GM21786 (cell line): ENCODE measurements around the gene DNAI1.

ENCODE experiments used
- ATAC-seq: cut with Tn5 transposase; IDR thresholded peaks from one replicate; pipeline ENCODE4 v1.9.1; 2021; ENCODE audit not compliant: unreplicated experiment

Gene DNAI1

DNA sequence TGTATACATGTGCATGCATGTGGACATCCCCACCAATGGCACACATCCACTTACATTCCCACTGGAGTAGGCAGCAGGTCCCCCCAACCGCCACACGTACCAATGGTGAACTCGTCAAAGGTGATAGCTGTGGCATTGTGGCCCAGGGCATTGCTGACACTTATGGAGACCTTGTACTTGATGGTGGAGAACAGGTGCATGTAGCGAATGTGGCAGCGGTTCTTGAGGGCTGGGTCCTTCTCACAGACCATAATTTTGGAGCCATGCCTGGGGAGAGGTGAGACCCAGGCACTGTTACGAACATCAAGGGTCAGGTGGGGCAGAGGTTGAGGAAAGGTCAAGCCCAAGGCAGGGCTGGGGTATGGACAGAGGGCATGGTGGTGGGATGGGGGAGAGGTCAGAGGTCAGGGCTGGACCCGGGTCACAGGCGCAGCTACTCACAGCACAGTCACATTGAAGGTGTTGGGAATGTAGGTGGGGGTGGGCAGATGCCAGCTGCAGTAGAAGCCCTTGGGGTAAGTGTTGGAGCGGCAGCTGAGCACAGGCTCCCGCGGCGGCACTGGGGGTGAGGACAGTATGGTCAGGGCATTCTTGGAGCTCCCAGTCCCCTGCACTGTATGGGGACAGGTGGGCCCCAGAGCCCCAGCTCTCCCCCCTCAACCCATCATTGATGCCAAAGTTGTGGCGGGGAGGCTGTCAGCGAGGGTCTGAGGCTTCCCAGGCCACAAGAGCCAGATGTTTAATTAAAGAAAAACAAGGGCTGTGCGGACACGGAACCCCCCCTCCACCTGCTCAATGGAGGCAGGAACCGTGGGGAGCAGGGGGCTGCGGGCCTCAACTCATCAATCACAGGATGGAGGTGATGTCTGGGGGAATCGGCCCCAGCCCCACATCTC, 99.1 kb downstream of the DNAI1 start:
- no peak for ATAC-seq

DNA sequence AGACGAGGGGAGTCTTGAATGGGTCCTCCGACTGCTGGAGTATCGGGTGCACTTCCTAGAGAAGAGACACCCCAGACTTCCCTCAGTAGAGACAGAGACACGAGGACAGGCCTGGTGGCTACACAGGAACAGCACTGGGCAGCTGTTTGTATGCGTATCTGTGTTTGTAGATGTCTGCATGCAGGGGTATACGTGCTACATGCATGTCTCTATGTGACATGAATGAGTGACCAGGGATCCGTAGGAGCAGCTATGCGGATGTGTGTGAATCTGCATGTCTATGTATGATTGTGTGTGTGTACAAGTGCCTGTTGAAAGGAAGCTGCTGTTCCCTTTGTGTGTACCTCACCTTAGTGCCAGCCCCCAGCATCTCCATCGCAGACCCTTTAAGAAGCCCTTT, 99.8 kb downstream of the DNAI1 start:
- ATAC-seq, result no peak

DNA sequence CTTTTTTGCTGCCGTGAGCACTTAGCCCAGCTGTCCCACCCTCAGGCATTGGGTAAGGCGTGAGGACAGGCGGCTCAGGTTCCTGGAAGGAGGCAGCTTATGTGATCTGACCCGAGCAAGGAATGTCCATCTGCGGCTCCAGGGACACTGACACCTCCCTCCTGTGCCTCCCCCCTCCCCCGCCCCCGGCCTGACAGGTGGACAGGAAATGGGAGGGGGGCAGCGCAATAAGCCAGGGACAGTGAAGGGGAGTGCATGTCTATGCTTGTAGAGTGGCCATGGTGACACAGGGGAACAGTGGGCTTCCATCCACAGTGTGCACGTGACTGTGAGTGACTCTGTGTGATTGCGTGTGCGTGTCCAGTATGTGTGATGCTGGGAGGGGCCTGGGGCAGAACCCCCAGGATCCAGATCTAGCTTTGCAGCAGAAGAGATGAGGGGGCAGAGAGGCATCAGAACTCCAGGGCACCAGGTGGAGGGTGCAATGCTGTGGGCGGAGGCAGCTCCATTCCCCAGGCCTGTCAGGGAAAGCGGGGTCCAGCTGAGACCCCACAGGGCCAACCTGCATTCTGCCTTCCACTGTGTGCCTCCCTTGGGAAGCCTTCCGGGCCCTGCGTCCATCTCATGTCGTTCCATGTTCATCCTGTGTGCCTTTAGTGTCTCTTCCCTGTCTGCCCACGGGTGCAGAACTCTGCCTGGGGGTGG, 100.5 kb downstream of the DNAI1 start:
- ATAC-seq, result no peak

DNA sequence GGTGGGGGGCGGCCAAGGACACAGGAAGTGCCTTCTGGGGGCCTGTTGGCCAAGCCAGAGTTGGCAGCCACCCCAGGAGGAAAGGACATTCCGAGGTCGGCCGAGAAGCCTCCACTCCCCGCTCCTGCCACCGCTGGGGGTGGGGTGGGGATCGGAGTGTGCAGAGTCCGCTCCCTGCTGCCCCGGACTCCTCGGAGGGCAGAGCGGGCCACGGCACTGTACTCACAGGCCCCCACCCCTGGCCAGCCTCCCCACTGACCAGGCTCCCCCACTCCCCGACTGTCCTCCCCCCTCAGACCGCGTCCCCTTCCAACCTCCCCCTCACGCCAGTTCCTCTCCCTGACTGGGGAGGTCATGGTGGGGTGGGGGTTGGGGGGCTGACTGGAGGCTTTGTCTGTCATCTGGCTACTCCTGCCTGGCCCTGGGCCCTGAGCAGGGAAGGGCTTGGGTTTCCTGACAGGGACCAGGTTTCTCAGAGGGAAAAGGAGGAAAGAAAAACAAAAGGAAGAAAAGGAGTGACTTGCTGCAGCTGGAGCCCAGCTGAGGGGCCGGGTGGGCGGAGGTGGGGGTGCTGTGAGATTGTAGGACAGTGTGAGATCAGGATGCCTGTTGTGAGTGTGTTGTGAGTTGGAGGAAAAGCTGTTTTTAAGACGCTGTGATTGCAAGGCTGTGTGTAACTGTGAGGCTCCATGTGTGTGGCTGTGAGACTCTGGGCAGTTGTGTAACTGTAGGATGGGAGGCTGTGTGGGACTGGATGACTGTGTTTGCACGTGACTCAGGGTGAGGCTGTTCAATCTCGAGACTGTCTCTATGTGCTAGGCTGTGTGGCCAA, 101.2 kb downstream of the DNAI1 start:
- no peak for ATAC-seq

DNA sequence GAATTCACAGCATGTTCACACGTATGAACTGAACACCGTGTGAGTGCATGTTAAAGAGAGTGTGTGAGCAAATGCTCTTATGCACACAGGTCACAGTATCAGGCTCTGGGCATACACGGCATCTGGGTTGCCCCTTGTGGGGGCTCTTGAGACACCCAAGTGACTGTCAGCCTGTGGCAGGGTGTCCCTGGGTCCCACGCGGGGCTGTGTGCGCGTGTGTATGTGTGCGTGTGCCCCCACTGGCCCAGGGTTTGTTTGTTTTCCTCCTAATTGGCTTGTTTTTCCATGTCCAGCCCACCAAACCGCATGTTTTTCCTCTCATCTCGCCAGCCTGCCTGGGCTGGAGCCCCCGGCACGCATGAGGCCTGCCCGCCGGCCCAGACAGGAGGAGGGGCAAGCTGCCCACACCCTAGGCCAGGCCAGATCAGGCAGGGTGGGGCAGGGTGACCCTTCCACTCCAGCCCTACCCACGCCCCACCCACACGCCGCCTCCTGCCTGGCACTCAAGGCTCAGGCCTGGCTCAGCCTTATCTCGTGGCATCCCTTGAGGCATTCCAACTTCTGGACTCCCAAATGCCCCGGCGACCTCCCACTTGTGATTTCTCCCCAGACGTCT, 102.1 kb downstream of the DNAI1 start:
- no peak for ATAC-seq

DNA sequence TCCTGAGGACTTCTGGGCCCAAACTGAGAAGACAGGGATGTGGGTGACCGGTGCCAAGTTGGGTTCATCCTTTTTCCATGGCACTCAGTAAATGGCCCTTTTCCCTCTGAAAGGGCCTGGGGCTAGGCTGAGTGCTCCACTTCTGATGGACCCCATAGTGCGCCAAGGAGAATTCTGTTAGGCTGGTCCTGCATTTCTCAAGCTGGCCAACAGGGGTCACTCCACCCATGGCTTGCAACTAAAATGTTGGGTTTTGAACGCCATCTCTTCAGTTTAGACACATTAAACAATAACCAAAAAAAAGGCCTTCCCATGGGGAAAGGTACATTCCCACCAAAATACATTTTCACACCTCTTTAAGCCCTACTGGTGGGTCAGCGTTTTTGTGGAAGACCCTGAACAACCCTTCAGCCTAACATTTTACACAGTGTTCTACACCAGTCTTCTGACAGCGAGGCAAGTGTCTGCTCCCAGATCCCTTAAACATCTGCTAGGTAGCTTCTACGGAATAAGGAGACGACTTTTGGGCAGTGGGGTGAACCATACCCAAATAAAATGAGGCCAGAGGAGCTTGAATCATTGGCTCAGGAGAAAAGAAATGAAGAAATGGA, 103.6 kb downstream of the DNAI1 start:
- ATAC-seq, result no peak

DNA sequence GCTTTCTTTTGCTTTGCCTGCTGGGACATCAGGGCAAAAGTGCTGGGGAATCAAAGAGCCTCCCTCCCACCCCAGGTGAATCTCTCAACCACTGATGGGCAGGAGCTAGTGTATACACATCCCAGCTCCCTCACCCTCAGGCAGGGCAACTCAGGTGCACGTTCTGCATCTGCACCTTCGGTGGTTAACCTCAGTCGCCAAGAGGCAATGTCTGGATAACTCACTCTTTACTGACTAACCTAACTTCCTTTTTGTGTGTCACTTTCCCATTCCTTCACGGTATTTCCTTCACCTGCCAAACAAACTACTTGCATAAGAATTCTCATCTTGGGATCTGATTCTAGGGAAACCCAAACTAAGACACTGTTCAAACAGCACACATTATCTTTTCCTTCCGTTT, 104.7 kb downstream of the DNAI1 start:
- no peak for ATAC-seq

DNA sequence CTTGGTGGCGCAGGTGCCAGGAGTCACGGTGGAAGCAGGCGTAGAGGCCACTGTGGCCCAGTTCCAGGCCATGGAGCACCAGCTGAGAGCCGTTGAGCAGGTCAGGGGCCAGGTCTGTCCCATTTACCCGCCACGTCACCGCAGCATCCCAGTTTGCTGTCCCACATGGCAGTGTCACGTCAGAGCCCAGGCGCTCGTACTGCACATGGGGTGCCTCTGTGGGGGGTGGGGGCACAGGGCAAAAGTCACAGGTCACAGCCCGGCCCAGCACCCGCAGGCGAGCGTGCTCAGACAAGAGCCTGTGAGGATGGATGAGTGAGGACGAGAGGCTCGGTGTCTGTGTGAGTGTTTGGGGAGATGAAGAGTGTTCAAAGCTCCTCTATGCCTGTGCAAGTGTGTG, 106.0 kb downstream of the DNAI1 start:
- ATAC-seq, result no peak

DNA sequence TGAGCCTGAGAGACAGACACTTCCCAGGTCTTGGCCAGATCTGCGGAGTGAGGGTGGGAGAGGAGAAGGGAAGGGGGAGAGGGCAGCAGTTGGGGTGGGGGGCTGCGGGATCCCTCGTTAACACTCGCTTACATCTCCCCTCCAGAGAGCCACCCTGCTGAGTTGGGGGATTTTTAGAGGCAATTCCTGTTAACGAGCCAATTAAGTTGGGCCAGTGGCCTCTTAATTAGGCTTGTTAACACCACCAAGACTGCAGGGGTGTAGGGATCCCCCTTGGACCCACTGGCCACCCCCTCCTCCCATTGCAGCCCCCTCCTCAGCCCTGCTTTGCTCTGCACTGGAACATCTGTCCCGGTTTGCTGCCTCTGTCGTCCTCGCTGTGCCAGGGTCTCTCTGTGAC, 107.3 kb downstream of the DNAI1 start:
- ATAC-seq, result no peak

DNA sequence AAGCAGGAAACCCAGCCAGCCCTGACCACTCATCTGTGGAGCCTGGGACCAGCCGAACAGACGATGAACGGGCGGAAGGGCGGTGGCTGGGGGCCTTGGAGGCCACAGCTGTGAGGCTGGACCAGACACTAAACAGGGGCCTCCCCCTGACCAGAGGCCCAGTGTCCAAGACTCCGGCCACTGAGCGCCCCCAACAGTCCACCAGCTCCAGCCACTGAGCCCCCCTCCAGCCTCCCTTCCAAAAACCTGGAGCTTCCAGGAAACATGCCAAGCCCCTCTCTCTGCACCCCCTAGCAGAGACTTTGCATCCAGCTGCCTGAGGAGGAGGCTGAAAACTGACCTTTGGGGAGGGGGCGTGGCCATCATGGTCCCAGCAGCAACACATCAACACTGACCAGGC, 107.7 kb downstream of the DNAI1 start:
- ATAC-seq, result no peak

DNA sequence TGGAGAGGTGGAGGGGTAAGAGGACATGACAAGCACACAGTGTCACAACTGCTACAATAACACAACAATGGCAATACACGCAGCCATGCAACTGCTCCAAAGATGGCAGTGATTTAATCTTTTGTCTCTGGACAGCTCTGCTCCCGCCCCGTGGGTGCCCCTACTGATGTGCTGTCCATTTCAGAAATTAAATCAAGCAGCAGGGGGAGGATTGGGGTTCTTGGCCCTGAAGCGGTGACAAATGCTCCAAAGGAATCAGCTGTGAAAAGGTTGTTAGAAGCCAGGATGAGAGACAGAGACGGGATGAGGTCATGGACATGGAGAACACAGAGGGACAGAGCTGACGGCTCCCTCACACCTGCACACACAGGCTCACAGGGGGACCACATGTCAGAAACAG, 108.4 kb downstream of the DNAI1 start:
- no peak for ATAC-seq

DNA sequence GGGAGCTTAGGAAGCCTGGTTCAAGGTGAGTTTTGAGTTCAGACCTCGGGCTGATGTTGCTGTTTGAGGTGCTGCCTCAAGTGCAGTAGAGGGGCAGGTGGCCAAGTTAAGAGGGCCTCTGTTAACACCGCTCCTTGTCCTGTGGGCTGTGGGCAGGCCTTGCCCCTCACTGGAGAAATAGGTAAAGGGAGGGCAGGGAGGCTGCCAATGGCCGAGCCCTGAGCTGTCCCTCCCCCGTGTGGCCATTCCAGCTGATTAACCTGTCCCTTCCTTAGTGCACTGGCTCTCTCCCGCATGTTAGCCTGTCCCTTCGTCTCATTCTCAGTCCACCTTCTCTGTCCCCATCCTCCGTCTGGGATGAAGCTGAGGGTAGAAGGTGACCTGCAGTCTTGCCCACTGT, 109.5 kb downstream of the DNAI1 start:
- no peak for ATAC-seq

DNA sequence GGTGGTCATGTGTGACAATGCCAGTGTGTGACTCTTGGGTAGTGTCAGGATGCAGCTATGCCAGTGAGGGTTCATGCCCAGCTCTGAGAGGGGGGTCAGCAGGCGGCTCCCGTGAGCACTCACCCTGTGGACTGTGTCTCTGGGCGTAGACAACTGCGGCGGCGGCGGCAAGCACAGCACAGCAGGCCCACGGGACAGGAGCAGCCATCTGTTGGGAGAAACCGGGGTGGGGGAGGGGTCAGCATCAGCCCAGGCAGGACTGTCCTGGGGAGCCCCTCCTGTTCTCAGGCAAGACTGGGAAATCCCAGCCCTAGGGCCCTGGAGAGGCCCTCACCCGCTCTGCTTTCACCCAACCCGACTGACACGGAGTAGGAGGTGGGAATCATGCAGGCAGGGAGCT, 110.2 kb downstream of the DNAI1 start:
- ATAC-seq, result no peak

DNA sequence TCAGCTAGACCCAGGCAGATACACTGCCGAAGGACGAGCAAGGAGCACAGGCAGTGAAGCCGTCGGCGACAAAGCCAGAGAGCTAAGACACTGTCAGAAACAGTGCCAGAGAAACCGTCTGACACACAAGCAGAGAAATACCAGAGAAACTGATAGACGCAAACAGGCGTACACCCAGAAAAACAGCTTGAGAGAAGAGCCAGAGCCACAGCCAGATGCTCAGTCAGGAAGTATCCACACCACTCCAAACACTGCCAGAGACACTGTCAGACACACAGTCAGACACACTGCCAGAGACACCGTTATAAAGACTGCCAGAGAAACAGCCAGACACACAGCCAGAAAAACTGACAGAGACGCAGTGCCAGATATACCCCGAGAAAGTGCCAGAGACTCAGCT, 111.8 kb downstream of the DNAI1 start:
- no peak for ATAC-seq
